K562 (cell line): ENCODE results near the gene CNOT6L. TPM values are rescaled to one million over a fixed set of nuclear protein-coding genes. Genes with fewer than 3 reads are reported as not detected.

Experiments used
- CBFA2T2 ChIP-seq: fragments of 450-650 bp; conservative IDR thresholded peaks from 2 replicates; pipeline ENCODE4 v1.6.1; 2017; ENCODE audit warnings: mild to moderate bottlenecking
- CHAMP1 ChIP-seq: fragments of 450-650 bp; IDR thresholded peaks from 2 replicates; pipeline ENCODE4 v1.6.1; 2016; ENCODE audit warnings: mild to moderate bottlenecking
- ETS1 ChIP-seq: conservative IDR thresholded peaks from 2 replicates; pipeline ENCODE4 v1.6.1; 2011; ENCODE audit warnings: low read depth, mild to moderate bottlenecking, low read length; ENCODE audit not compliant: control insufficient read depth
- ETV1 ChIP-seq: fragments of 450-650 bp; conservative IDR thresholded peaks from 2 replicates; pipeline ENCODE4 v1.6.1; 2016; ENCODE audit warnings: missing genetic modification characterization, control low read depth, low read depth, missing compliant biosample characterization
- HINFP ChIP-seq: fragments of 450-650 bp; conservative IDR thresholded peaks from 2 replicates; pipeline ENCODE4 v1.6.1; 2016; ENCODE audit warnings: missing genetic modification characterization, low read depth, mild to moderate bottlenecking, control low read depth, missing compliant biosample characterization
- HLTF ChIP-seq: fragments of 450-650 bp; IDR thresholded peaks from 2 replicates; pipeline ENCODE4 v1.6.1; 2016
- MEF2D ChIP-seq: conservative IDR thresholded peaks from 2 replicates; pipeline ENCODE4 v1.6.1; 2016; ENCODE audit warnings: low read depth, missing genetic modification characterization, missing compliant biosample characterization
- MLLT1 ChIP-seq, 2 experiments: fragments of 450-650 bp; IDR thresholded peaks; 2 replicates each; pipeline ENCODE4 v1.6.1; 2016
- SAFB ChIP-seq: fragments of 200-400 bp; formaldehyde crosslinking; IDR thresholded peaks from 2 replicates; pipeline ENCODE4 v1.6.1; 2017; ENCODE audit warnings: low read depth, low read length, borderline replicate concordance
- ZNF639 ChIP-seq, 2 experiments: fragments of 200-800 bp in 1 of 2; sonication (Bioruptor generic) in 1 of 2; sonication (generic) in 1 of 2; formaldehyde crosslinking in 1 of 2; IDR thresholded peaks in 1 of 2; conservative IDR thresholded peaks in 1 of 2; 2 replicates each; pipeline versions ENCODE4 v1.5.0 to v1.6.1; 2016 to 2020; ENCODE audit warnings: missing compliant biosample characterization in 1 of 2, missing genetic modification characterization in 1 of 2, missing genetic modification reagents in 1 of 2
- ZNF780A ChIP-seq: fragments of 250-450 bp; sonication (Bioruptor Pico); IDR thresholded peaks from 2 replicates; pipeline ENCODE4 v1.5.0; 2021; ENCODE audit warnings: mild to moderate bottlenecking
- polyA plus RNA-seq, 8 experiments: library from polyadenylated mRNA; depleted of rRNA in 4 of 8; stranded (reverse) in 5 of 8; unstranded in 3 of 8; fragments of >200 nt; fragmentation: Nextera tagmentation in 2 of 8; fragmentation: Illumina TruSeq in 1 of 8; extraction: Ambion mirVana in 2 of 8; extraction: Trizol in 1 of 8; gene quantifications; 2 replicates each; pipeline versions ENCODE4 v1.2.1 to v1.2.3, GENCODE V29; 2011 to 2014; ENCODE audit warnings: inconsistent platforms in 1 of 8, missing spikeins in 1 of 8
- total RNA-seq, 7 experiments: library from RNA; depleted of rRNA in 6 of 7; stranded (reverse); fragments of >200 nt in 6 of 7; fragmentation: Illumina TruSeq in 2 of 7; extraction: Trizol in 2 of 7; gene quantifications; 2 replicates each; pipeline versions ENCODE4 v1.2.1 to v1.2.3, GENCODE V29; 2011 to 2021; ENCODE audit warnings: low replicate concordance in 1 of 7

CNOT6L gene
- total and polyA plus RNA-seq, 9 of the 15 experiments (the other 6 are each of a cell fraction or from before 2014, with no cell fraction given): 3.7 to 27.9 (median 6.5) TPM

- TF ChIP-seq SAFB: no peak
- no peak for TF ChIP-seq ZNF780A (CRISPR knock-in tag)
- peak in 1 of 2 experiments; percentile 53; a peak in 1 of 4 replicates for TF ChIP-seq ZNF639 (CRISPR knock-in tag; conservative IDR thresholded peaks at IDR 0.05 in 1 of 2, IDR thresholded peaks at IDR 0.05 in 1 of 2)
- TF ChIP-seq ETS1: no peak
- 0 out of 2 replicates have a peak, but pooled peaks have one; percentile 31 for TF ChIP-seq HLTF
- no peak for TF ChIP-seq HINFP (tag)
- TF ChIP-seq MEF2D (tag): no peak
- TF ChIP-seq ETV1 (tag): 0 out of 2 replicates have a peak, but pooled peaks have one; percentile 8
- TF ChIP-seq MLLT1 (IDR thresholded peaks at IDR 0.05): peak; percentile 61 to 66; a peak in 1 of 4 replicates
- TF ChIP-seq CHAMP1: 0 out of 2 replicates have a peak, but pooled peaks have one; percentile 30
- TF ChIP-seq CBFA2T2: no peak
These were observed 1.0 kb downstream of the CNOT6L start (continued) for GRCh38 chr4:77818073-77818601.
